HG03378 (cell line): Measurements from ENCODE around the gene MIGA1.
"Not testable (repeated sequence)": the region's sequence is repeated elsewhere in the genome, so short reads cannot be mapped to it uniquely, and the experiment has no call there.

Experiments used
- ATAC-seq: cut with Tn5 transposase; IDR thresholded peaks from one replicate; pipeline ENCODE4 v1.9.1; 2021; ENCODE audit warnings: mild to moderate bottlenecking, moderate library complexity; ENCODE audit not compliant: unreplicated experiment

MIGA1 gene, protein sequence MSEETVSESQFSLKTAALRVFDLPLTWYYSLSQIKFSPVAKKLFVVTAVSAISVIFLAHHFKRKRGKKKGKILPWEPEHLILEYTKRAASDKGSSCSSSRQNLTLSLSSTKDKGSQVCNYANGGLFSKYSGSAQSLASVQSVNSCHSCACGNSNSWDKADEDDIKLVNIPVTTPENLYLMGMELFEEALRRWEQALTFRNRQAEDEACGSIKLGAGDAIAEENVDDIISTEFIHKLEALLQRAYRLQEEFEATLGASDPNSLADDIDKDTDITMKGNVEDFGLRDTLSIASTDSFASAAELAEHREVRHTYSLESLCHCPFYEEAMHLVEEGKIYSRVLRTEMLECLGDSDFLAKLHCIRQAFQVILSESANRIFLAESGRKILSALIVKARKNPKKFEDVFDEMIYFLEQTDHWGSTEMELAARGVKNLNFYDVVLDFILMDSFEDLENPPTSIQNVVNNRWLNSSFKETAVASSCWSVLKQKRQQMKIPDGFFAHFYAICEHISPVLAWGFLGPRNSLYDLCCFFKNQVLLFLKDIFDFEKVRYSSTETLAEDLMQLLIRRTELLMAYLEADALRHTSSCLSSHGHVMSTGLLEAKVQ

GRCh38 chr1:77779529-77780281 lies at the start of gene MIGA1:
Gene MIGA1, plus strand, starts transcription at chr1:77779649. Its CDS starts 3,604 bp downstream, at chr1:77783253.
- peak; percentile 98 for ATAC-seq

- ATAC-seq = no peak
These were observed 47.4 kb upstream of the MIGA1 start for GRCh38 chr1:77732090-77732489.

DNA sequence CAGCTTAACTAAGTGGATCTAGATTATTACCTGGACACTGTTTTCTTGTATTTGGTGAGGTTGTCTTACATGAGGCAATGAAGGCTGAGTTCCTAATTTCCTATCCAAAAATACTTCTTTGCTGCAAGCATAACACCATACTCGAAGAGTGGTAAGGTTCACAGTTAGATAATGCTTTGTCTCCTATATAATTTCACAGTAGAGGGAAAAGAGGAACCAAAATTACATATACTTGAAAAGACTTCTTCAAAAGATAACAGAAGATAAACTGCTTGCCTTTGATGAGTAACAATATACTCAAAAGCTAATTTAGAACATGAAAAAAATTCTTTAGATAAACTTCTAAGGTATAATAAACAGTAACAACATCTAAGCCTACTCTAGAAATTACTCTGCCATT lies 40.2 kb upstream of the MIGA1 start:
- ATAC-seq = no peak

- no peak for ATAC-seq
These were observed 38.1 kb upstream of the MIGA1 start for GRCh38 chr1:77741316-77741715.

DNA sequence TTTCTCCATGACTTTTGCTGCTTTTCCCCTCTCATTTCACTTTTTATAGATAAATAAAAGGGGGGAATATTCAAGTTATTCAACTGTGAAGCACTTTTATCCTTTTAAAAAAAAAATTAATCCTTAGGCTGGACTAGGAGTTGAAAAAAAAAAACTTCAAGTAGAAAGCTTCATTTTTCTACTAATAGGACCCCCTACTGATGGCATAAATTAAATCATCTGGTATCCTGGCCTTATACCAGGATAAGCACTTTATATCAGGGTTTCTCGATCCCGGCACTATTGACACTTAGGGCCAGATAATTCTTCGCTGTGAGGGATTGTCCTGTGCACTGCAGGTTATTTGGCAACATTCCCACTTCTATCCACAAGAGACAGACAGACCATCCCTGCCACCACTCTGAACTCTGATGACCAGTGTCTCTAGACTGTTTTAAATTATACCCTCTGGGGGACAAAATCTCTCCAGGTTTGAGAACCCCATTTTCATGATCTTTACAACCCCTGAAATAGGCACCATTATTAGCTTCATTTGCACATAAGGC lies 37.4 kb upstream of the MIGA1 start:
- no peak for ATAC-seq

- no peak for ATAC-seq
These were observed 34.9 kb upstream of the MIGA1 start for GRCh38 chr1:77744576-77744975.

- ATAC-seq = not testable (repeated sequence)
These were observed 30.0 kb upstream of the MIGA1 start for GRCh38 chr1:77749489-77749888.

DNA sequence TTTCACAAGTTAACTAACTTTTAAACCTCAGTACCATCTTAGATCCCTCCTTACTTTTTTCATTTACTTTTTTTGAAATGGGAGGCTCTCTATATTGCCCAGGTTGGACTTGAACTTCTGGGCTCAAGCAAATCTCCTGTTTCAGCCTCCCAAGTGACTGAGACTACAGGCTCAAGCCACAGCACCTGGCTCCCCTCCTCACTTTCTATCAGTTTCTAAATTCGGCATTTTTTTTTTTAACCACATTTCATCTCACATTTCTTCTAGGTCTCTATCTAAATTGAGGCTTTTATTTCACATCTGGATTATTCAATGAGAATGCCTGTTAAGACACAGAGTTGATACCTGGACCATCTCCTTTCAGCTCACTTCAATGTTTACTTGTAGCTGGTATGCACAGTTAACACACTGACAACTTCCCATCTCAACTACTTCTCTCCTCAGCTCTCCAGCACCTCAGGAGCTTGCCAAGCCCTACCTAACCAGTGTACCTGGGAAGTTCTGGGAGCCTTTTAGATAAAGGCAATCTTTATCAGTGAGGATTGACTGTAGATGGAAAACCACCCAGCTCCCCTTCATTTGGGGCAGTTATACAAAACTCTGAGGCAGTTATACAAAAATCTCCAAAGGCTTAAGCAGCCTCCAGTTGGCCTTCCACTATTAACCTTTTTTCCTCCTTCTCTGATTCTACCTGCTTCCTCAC lies 23.2 kb upstream of the MIGA1 start:
- no peak for ATAC-seq

DNA sequence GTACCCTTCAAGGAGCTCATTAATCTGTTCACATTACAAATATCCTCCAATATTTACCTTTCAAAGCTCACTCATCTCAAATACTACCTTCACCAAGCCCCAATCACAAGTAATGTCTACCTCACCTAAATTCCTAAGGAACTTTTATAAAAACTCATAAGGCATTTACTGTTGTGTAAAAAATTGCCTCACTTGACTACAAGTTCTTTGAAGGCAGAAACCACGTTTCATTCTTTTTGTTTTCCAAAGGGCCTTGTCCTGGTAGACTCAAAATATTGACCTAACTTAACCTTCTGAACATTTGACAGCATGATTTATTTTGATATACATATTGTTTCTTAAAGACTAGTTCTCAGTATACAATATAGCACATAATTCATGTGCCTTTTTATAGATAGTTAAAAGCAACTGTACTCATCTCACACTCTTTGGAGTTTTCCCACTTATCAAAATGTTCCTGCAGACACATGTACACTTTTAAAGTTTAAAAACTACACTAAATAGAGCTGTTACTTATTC lies 22.3 kb upstream of the MIGA1 start:
- no peak for ATAC-seq

DNA sequence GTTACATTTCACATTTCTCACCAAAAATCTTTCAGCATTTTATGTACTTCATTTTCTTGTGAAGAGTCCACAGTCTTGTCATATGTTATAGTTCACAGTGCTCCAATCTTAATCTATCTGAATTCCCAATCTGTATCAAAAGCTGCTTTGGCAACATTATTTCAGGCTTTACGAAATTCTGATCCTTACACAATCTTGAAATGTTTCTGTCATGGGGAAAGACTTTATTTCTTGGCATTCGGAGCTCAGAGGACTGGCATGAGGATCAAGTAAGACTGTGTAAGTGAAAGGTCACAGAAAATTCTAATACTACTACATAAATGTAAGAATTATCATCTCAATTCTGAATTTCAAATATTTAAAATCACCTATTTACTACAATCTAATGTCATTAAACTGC lies 21.8 kb upstream of the MIGA1 start:
- ATAC-seq = no peak

DNA sequence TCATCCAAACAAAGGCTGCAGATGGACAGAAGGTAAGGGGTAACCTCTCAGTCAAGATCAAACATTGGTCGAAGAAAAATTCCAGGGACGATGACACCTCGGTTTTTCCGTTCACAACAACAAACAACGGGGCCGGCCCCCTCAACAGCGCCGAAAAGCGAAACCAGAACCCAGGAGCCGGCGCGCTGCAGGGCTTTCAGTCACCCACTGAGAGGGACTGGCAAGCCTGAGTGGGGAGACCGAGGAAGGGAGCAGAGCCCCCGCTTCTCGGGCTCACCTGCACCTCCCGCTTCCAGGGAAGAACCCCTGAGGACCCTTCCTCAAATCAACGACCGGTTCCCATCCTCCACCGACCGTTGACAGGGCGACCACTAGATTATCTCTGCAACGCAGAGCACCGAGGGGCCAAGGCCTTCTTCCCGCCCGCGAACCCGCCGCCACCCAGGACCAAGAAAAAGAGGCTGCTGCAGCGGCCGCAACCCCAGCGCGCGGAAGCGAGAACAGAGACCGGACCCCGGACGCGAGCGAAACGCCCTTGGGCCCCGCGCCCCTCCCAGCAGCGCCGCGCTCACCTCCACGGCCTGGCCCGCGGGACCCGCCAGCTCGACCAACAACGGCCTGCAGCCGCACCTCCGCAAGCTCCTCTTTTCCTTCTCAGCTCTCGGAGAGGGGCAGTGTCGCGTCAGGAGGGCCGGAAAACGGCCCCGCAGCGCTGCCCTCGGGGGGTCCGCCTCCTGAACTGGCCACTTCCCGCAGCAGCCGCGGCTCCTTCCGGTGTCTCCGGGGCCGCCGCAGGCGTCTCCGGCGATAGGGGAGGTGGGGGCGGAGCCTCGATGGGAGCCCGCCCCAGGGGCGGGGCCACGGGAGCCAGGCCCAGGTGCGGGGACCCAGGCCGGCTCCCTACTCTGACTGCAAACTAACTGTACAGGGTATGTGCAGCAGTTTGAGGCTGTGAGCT lies 20.1 kb upstream of the MIGA1 start, which contains the start of gene USP33:
USP33 (minus strand) TSS at position 782 of the 958 bp plus-strand sequence. CDS start 18,155 bp downstream, outside the sequence.
- peak; percentile 81 for ATAC-seq

- no peak for ATAC-seq
These were observed 17.4 kb upstream of the MIGA1 start for GRCh38 chr1:77762072-77762476.

- no peak for ATAC-seq
These were observed 11.4 kb upstream of the MIGA1 start for GRCh38 chr1:77768006-77768405.

DNA sequence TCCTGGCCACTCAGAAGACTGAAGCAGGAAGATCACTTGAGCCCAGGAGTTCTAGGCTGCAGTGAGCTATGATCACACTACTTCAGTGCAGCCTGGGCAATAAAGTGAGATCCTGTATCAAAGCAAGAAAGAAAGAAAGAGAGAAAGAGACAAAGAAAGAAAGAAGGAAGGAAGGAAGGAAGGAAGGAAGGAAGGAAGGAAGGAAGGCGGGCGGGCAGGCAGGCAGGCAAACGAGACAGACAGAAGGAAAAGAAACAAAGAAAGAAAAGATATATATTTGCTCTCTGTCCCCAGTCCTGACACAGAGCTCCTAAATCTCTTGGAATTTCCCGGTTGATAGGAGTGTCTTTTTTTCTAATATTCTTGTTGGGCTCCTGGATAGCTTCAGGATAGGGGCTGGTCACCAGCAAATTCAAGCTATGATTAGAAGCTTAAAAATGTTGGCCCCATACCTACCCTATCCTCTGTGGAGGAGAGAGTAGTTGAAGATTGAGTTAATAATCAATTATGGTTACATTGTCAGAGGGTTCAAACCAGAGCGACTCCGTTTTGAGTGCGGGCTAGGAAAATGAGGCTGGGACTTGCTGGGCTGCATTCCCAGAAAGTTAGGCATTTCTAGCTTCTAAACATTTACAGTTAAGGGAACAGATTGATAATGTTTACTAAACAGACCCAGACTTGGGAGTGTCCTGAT lies 3.3 kb upstream of the MIGA1 start:
- ATAC-seq = no peak

DNA sequence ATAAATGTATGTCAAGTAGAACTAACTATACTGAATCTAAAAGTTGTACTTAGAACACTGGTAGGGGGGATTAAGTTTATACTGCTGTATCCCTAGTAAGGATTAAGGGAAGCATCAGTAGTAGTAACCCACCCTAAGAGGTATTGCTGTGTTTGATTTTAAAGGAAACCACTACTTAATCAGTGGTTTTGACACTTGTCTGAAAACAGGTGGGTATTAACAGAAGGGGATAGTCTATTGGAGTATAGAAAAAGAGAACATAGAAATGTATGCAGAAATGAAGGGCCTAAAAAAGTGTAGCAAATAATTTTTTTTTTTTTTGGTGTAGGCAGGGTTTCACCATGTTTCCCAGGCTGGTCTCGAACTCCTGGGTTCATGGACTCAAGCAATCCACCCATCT lies 2.2 kb downstream of the MIGA1 start:
- ATAC-seq = no peak

GRCh38 chr1:77783141-77783540 lies 3.7 kb downstream of the MIGA1 start:
- no peak for ATAC-seq

GRCh38 chr1:77786093-77786741 lies 6.8 kb downstream of the MIGA1 start:
- ATAC-seq = not testable (repeated sequence)

GRCh38 chr1:77794550-77794949 lies 15.1 kb downstream of the MIGA1 start:
- ATAC-seq = no peak
